ENCODE results near the gene PTRH2. TPM values are rescaled to one million over a fixed set of nuclear protein-coding genes. Genes with fewer than 3 reads are reported as not detected.
A peak's percentile ranks its signal among the peaks of the same experiment; 100 is the strongest.

PTRH2 gene
- total and polyA plus RNA-seq, 4 experiments from 2014 or later = 16.4 to 19.5 (median 17.6) TPM

DNA sequence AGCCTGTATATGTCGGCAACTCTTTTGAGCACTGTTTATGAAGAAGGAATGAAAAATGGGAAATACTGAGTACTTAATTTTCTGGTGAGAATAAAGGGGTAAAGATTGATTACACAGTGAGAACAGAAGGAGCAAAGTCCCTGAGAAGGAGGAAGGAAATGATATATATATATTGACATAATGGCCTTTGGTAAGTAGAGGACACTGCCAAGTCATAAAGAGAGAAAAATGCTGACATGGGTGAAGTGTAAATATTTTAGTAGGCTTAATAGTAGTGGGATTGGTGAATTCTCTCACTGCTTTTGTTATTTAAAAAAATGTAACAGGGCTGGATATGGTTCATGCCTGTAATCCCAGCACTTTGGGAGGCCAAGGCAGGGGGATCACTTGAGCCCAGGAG lies 16.4 kb upstream of the PTRH2 start:
- peak overlapping the region in 1 of 7 donors; percentile 1 for H3K27ac Mint-ChIP-seq

DNA sequence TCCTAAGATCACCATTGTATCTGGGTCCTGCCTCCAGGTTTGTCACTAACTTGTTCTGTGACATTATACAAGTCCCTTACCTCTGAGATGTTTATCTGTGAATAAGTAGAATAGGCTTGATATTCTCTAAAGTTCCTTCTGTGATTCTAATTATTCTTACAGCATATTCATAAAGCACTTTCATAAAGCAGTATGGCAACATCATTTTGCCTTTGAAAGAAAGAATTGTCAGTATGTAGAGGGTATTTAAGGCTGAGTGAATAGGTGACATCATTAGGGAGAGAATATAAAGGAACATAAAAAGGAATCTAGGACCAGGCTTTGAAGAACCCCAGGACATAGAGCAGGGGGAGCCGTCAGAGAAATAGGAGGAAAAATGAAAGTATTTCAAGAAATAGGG lies 15.8 kb upstream of the PTRH2 start:
- Histone ChIP-seq H3K4me1 (ENCODE audit: insufficient read depth, low read length) (peaks cover 6% of the 10 kb centered on the region), H3K4me3 (ENCODE audit: low read length in 2 of 2) (no peak overlapping the region), H3K27ac (ENCODE audit: low read depth, low read length) (no peak overlapping the region), H3K36me3 (ENCODE audit: insufficient read depth, low read length) (no peaks in the 10 kb centered on the region), H3K9me3 (ENCODE audit: control insufficient read depth in 1 of 2, low read length in 2 of 2) (no peaks in the 10 kb centered on the region), H3K27me3 (ENCODE audit: insufficient read depth, low read length) (no peaks in the 10 kb centered on the region)
- ChIA-PET POLR2A (ENCODE audit: partially characterized antibody) (no interaction called here), CTCF (ENCODE audit: partially characterized antibody) (no interaction called here)
- Mint-ChIP-seq H3K36me3 (peaks cover 6% of the 10 kb centered on the region in 2 donors), H3K4me1 (peaks cover 22 to 45% (median 30%) of the 10 kb centered on the region in 4 donors), H3K27ac (peak overlapping the region in 1 of 7 donors; percentile 12), H3K27me3 (no peaks in the 10 kb centered on the region), H3K9me3 (no peaks in the 10 kb centered on the region), H3K4me3 (no peak overlapping the region)
- DNase-seq = no peak
- intact Hi-C loops (cut with micrococcal nuclease) = no loop called here

More for the DNA sequence above, 16.4 kb upstream of the PTRH2 start:
- Histone ChIP-seq H3K36me3 (ENCODE audit: insufficient read depth, low read length) (no peaks in the 10 kb centered on the region), H3K27ac (ENCODE audit: low read depth, low read length) (no peak overlapping the region), H3K4me1 (ENCODE audit: insufficient read depth, low read length) (peaks cover 7% of the 10 kb centered on the region), H3K9me3 (ENCODE audit: control insufficient read depth in 1 of 2, low read length in 2 of 2) (no peaks in the 10 kb centered on the region), H3K27me3 (ENCODE audit: insufficient read depth, low read length) (no peaks in the 10 kb centered on the region), H3K4me3 (ENCODE audit: low read length in 2 of 2) (no peak overlapping the region)
- intact Hi-C loops (cut with micrococcal nuclease) = no loop called here
- Mint-ChIP-seq H3K4me1 (peaks cover 21 to 47% (median 30%) of the 10 kb centered on the region in 4 donors), H3K9me3 (no peaks in the 10 kb centered on the region), H3K4me3 (no peak overlapping the region), H3K27me3 (no peaks in the 10 kb centered on the region), H3K36me3 (peaks cover 2 to 4% of the 10 kb centered on the region in 2 donors)
- ChIA-PET CTCF (ENCODE audit: partially characterized antibody) (no interaction called here), POLR2A (ENCODE audit: partially characterized antibody) (no interaction called here)
- DNase-seq = no peak

DNA sequence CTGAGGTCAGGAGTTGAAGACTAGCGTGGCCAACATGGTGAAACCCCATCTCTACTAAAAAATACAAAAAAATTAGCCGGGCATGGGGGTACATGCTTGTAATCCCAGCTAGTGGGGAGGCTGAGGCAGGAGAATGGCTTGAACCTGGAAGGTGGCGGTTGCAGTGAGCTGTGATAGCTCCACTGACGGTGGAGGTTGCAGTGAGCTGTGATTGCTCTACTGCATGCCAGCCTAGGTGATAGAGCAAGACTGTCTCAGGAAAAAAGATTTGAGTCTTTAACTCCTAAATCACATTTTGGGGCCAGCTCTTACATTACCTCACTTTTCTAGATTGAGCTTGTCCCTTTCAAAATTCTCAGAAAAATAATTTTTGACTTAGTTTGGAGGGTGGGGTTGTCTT lies 15.4 kb upstream of the PTRH2 start:
- DNase-seq = no peak
- Mint-ChIP-seq H3K27ac (peak overlapping the region in 1 of 7 donors; percentile 3), H3K4me1 (peaks cover 22 to 43% (median 28%) of the 10 kb centered on the region in 4 donors), H3K9me3 (no peaks in the 10 kb centered on the region), H3K27me3 (no peaks in the 10 kb centered on the region), H3K36me3 (peaks cover 6% of the 10 kb centered on the region in 2 donors), H3K4me3 (no peak overlapping the region)
- Histone ChIP-seq H3K27me3 (ENCODE audit: insufficient read depth, low read length) (no peaks in the 10 kb centered on the region), H3K9me3 (ENCODE audit: control insufficient read depth in 1 of 2, low read length in 2 of 2) (no peaks in the 10 kb centered on the region), H3K27ac (ENCODE audit: low read depth, low read length) (no peak overlapping the region), H3K4me1 (ENCODE audit: insufficient read depth, low read length) (peaks cover 5% of the 10 kb centered on the region), H3K4me3 (ENCODE audit: low read length in 2 of 2) (no peak overlapping the region), H3K36me3 (ENCODE audit: insufficient read depth, low read length) (no peaks in the 10 kb centered on the region)
- ChIA-PET CTCF (ENCODE audit: partially characterized antibody) (no interaction called here), POLR2A (ENCODE audit: partially characterized antibody) (no interaction called here)
- intact Hi-C loops (cut with micrococcal nuclease) = no loop called here

DNA sequence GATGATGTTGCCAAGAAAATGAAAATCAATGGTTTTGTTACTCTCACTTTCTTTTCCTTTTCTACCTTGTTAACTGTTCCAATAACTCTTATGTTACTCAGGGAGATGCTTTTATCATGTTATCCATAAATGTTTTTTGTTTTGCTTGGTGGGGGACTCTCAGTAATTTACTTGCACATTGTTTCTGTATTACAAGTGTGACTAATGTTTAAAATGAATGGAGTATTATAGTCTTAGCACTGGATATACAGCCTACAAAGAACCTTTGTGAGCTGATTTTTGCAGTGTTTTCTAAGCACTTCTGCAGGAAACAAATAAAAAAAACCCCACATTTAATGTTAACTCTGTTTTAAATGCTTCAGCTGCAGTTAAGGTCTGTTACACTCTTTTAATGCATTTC lies 12.3 kb upstream of the PTRH2 start:
- Histone ChIP-seq H3K4me1 (ENCODE audit: insufficient read depth, low read length) (no peaks in the 10 kb centered on the region), H3K27ac (ENCODE audit: low read depth, low read length) (no peak overlapping the region), H3K27me3 (ENCODE audit: insufficient read depth, low read length) (no peaks in the 10 kb centered on the region), H3K4me3 (ENCODE audit: low read length in 2 of 2) (no peak overlapping the region), H3K36me3 (ENCODE audit: insufficient read depth, low read length) (no peaks in the 10 kb centered on the region), H3K9me3 (ENCODE audit: control insufficient read depth in 1 of 2, low read length in 2 of 2) (no peaks in the 10 kb centered on the region)
- Mint-ChIP-seq H3K4me1 (peaks cover 25 to 36% (median 27%) of the 10 kb centered on the region in 4 donors), H3K4me3 (no peak overlapping the region), H3K27me3 (no peaks in the 10 kb centered on the region), H3K9me3 (no peaks in the 10 kb centered on the region), H3K27ac (no peak overlapping the region), H3K36me3 (peaks cover 9 to 10% of the 10 kb centered on the region in 2 donors)
- ChIA-PET CTCF (ENCODE audit: partially characterized antibody) (no interaction called here), POLR2A (ENCODE audit: partially characterized antibody) (no interaction called here)
- intact Hi-C loops (cut with micrococcal nuclease) = no loop called here
- DNase-seq = no peak

DNA sequence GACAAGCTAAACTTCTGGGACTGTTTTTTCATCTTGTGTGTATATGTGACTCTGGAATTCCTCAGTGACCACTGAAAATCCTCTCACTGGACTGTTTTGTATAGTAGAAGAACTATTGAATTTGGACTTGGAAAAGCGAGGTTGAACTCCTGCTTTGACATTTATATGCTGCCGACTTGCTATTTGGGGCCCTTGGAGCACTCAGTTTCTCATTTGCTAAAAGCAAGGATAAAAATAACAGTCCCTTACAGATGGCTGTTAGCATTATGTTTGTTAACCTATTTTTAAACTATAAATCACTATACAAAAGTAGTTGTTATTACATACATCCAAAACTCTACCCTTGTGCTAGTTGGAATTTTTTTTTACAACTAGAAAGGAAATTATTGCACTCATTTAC lies 9.2 kb upstream of the PTRH2 start:
- Histone ChIP-seq H3K9me3 (ENCODE audit: control insufficient read depth in 1 of 2, low read length in 2 of 2) (no peaks in the 10 kb centered on the region), H3K27ac (ENCODE audit: low read depth, low read length) (no peak overlapping the region), H3K4me1 (ENCODE audit: insufficient read depth, low read length) (peaks cover 8% of the 10 kb centered on the region), H3K4me3 (ENCODE audit: low read length in 2 of 2) (no peak overlapping the region), H3K36me3 (ENCODE audit: insufficient read depth, low read length) (no peaks in the 10 kb centered on the region), H3K27me3 (ENCODE audit: insufficient read depth, low read length) (no peaks in the 10 kb centered on the region)
- peaks cover 9 to 10% of the 10 kb centered on the region in 2 donors for H3K36me3 Mint-ChIP-seq
- H3K27ac Mint-ChIP-seq = peak overlapping the region in 1 of 7 donors; percentile 71
- CTCF ChIA-PET (ENCODE audit: partially characterized antibody) = no interaction called here
- H3K9me3 Mint-ChIP-seq = no peaks in the 10 kb centered on the region
- POLR2A ChIA-PET (ENCODE audit: partially characterized antibody) = no interaction called here
- H3K4me3 Mint-ChIP-seq = no peak overlapping the region
- no peak for DNase-seq
- peaks cover 22 to 41% (median 25%) of the 10 kb centered on the region in 4 donors for H3K4me1 Mint-ChIP-seq
- intact Hi-C loops (cut with micrococcal nuclease) = no loop called here
- H3K27me3 Mint-ChIP-seq = no peaks in the 10 kb centered on the region

DNA sequence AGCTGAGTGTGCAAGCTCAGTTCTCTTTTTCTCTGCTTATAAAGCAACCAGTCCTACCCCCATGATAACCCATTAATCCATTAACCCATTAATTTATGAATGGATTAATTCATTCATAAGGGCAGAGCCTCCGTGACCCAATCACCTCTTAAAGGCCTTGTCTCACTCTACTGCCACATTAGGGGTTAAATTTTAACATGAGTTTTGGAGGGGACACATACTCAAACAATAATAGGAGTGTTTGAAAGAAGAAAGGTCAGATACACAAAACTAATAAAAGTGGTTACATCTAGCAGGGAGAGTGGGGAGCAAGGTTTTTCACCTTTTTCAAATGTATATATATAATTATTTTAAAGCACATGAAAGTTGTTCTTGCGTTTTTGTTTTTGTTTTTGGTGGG lies 7.0 kb upstream of the PTRH2 start:
- Mint-ChIP-seq H3K4me1 (peaks cover 29 to 49% (median 34%) of the 10 kb centered on the region in 4 donors), H3K36me3 (peaks cover 8 to 10% of the 10 kb centered on the region in 2 donors), H3K27me3 (no peaks in the 10 kb centered on the region), H3K9me3 (no peaks in the 10 kb centered on the region), H3K4me3 (no peak overlapping the region), H3K27ac (no peak overlapping the region)
- H3K27me3 ChIP-seq (ENCODE audit: insufficient read depth, low read length) = no peaks in the 10 kb centered on the region
- no peak overlapping the region for H3K27ac ChIP-seq (ENCODE audit: low read depth, low read length)
- intact Hi-C loops (cut with micrococcal nuclease) = no loop called here
- no peaks in the 10 kb centered on the region for H3K36me3 ChIP-seq (ENCODE audit: insufficient read depth, low read length)
- CTCF ChIA-PET (ENCODE audit: partially characterized antibody) = no interaction called here
- POLR2A ChIA-PET (ENCODE audit: partially characterized antibody) = no interaction called here
- peaks cover 15% of the 10 kb centered on the region for H3K4me1 ChIP-seq (ENCODE audit: insufficient read depth, low read length)
- no peaks in the 10 kb centered on the region for H3K9me3 ChIP-seq (ENCODE audit: control insufficient read depth in 1 of 2, low read length in 2 of 2)
- no peak for DNase-seq
- no peak overlapping the region for H3K4me3 ChIP-seq (ENCODE audit: low read length in 2 of 2)

DNA sequence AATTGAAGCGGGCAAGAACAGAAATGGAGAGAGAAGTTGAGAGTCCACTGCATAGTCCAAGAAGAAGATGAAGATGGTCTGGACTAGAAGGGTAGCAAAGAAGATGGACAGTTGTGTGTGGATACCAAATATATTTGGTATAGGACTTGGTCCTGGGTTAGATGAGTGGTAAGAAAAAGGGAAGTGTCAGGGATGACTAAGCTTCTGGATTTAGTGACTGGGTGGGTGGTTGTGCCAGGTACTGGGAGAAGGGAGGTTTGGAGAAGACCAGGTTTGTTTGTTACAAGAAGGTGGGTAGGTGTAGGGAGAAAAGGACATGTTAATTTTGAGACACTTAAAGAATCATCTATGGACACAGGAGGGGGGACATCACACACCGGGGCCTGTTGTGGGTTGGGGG lies 5.6 kb upstream of the PTRH2 start:
- H3K27ac ChIP-seq (ENCODE audit: low read depth, low read length) = no peak overlapping the region
- intact Hi-C loops (cut with micrococcal nuclease) = no loop called here
- H3K4me1 ChIP-seq (ENCODE audit: insufficient read depth, low read length) = peaks cover 29% of the 10 kb centered on the region
- no peak for DNase-seq
- H3K27me3 Mint-ChIP-seq = no peaks in the 10 kb centered on the region
- H3K27ac Mint-ChIP-seq = no peak overlapping the region
- no peaks in the 10 kb centered on the region for H3K36me3 ChIP-seq (ENCODE audit: insufficient read depth, low read length)
- CTCF ChIA-PET (ENCODE audit: partially characterized antibody) = no interaction called here
- H3K9me3 Mint-ChIP-seq = no peaks in the 10 kb centered on the region
- H3K9me3 ChIP-seq (ENCODE audit: control insufficient read depth in 1 of 2, low read length in 2 of 2) = no peaks in the 10 kb centered on the region
- H3K36me3 Mint-ChIP-seq = peaks cover 4 to 6% of the 10 kb centered on the region in 2 donors
- H3K4me3 ChIP-seq (ENCODE audit: low read length in 2 of 2) = no peak overlapping the region
- POLR2A ChIA-PET (ENCODE audit: partially characterized antibody) = interaction anchor here (0.5 kb wide), 1 partner anchor 93 kb away, joined by 3 read pairs; the partner anchor contains the start of gene CLTC
- H3K4me3 Mint-ChIP-seq = no peak overlapping the region
- peaks cover 32 to 54% (median 38%) of the 10 kb centered on the region in 4 donors for H3K4me1 Mint-ChIP-seq
- H3K27me3 ChIP-seq (ENCODE audit: insufficient read depth, low read length) = no peaks in the 10 kb centered on the region

DNA sequence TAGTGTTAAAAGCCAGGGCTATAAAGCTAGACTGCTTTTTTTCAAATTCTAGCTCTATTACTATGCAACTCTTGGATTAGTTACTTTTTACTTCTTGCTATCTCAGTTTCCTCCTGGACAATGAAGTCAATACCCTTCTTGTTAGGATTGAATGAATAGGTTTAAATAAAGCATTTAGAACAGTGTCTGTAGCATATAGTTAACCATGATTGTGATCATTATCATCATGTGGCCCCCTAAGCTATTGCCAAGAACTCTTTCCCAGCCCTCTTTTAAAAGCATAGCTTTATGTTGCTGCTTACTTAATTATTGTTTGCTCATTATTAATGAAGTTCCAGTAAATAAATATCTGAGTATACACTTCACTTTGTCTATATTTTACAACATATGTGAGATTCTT lies 4.7 kb upstream of the PTRH2 start:
- DNase-seq = no peak
- POLR2A ChIA-PET (ENCODE audit: partially characterized antibody) = no interaction called here
- intact Hi-C loops (cut with micrococcal nuclease) = no loop called here
- H3K4me3 Mint-ChIP-seq = no peak overlapping the region
- H3K27ac ChIP-seq (ENCODE audit: low read depth, low read length) = no peak overlapping the region
- H3K4me3 ChIP-seq (ENCODE audit: low read length in 2 of 2) = no peak overlapping the region
- CTCF ChIA-PET (ENCODE audit: partially characterized antibody) = interaction anchor here (0.8 kb wide), 1 partner anchor 75 kb away, joined by 3 read pairs; no protein-coding TSS in a partner anchor
- H3K36me3 Mint-ChIP-seq = peaks cover 4 to 12% of the 10 kb centered on the region in 2 donors
- no peaks in the 10 kb centered on the region for H3K9me3 Mint-ChIP-seq
- no peaks in the 10 kb centered on the region for H3K27me3 ChIP-seq (ENCODE audit: insufficient read depth, low read length)
- no peaks in the 10 kb centered on the region for H3K9me3 ChIP-seq (ENCODE audit: control insufficient read depth in 1 of 2, low read length in 2 of 2)
- peaks cover 34 to 63% (median 44%) of the 10 kb centered on the region in 4 donors for H3K4me1 Mint-ChIP-seq
- peaks cover 31% of the 10 kb centered on the region for H3K4me1 ChIP-seq (ENCODE audit: insufficient read depth, low read length)
- peak overlapping the region in 2 of 7 donors; percentile 10 to 43 for H3K27ac Mint-ChIP-seq
- no peaks in the 10 kb centered on the region for H3K36me3 ChIP-seq (ENCODE audit: insufficient read depth, low read length)
- H3K27me3 Mint-ChIP-seq = no peaks in the 10 kb centered on the region
